ENCODE data around the gene NGEF.
"Not testable (repeated sequence)": the region's sequence is repeated elsewhere in the genome, so short reads cannot be mapped to it uniquely, and the experiment has no call there.

NGEF gene

GRCh38 chr2:233023007-233023760, 10.1 kb upstream of the NGEF start:
- no peak for DNase-seq (ENCODE audit: low read depth)

DNA sequence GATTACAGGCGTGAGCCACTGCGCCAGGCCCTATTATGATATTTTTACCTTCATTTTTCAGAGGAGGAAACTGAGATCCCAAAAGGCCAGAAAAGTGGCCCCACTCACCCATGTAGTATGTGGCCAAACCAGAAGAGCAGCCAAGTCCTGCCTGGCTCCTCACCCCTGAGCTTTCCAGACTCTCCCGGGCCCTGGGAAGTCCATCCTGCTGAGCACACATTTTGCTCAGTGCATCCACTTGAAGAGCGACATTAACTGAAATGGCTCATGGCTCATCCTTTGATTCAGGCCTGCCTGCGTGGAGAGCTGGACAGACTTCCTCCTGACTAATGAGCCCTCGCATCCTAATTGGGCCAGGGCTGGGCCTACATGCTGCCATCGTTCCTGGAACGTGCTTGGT, 9.5 kb upstream of the NGEF start:
- no peak for DNase-seq (ENCODE audit: low read depth)

GRCh38 chr2:233021771-233022170, 8.7 kb upstream of the NGEF start:
- no peak for DNase-seq (ENCODE audit: low read depth)

GRCh38 chr2:233020454-233020853, 7.4 kb upstream of the NGEF start:
- no peak for DNase-seq (ENCODE audit: low read depth)

- not testable (repeated sequence) for DNase-seq (ENCODE audit: low read depth)
These were observed 6.6 kb upstream of the NGEF start for GRCh38 chr2:233019610-233020009.

GRCh38 chr2:233017947-233018346, 4.9 kb upstream of the NGEF start:
- DNase-seq (ENCODE audit: low read depth): no peak

DNA sequence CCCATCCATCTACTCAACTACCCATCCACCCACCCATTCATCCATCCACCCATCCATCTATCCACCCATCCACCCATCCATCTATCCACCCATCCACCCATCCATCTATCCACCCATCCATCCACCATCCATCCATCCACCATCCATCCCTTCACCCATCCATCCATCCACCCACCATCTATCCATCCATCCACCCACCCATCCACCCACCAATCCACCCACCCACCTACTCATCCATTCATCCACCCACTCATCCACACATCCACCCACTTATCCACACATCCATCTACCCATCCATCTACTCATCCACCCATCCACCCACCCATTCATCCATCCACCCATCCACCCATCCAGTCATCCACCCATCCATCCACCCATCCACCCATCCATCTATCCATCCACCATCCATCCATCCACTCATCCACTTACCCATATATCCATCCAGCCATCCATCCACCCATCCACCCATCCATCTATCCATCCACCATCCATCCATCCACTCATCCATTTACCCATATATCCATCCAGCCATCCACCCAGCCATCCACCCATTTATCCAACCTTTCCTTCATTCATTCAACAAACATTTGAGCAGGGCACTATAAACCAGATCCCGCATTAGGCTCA, 2.1 kb upstream of the NGEF start:
- DNase-seq (ENCODE audit: low read depth): no peak

GRCh38 chr2:233013650-233014049, 594 bp upstream of the NGEF start:
- DNase-seq (ENCODE audit: low read depth): no peak

GRCh38 chr2:233012301-233012971, 620 bp downstream of the NGEF start:
- no peak for DNase-seq (ENCODE audit: low read depth)

- no peak for DNase-seq (ENCODE audit: low read depth)
These were observed 1.3 kb downstream of the NGEF start for GRCh38 chr2:233011702-233012131.

GRCh38 chr2:233011268-233011650, 1.8 kb downstream of the NGEF start:
- DNase-seq (ENCODE audit: low read depth): no peak

DNA sequence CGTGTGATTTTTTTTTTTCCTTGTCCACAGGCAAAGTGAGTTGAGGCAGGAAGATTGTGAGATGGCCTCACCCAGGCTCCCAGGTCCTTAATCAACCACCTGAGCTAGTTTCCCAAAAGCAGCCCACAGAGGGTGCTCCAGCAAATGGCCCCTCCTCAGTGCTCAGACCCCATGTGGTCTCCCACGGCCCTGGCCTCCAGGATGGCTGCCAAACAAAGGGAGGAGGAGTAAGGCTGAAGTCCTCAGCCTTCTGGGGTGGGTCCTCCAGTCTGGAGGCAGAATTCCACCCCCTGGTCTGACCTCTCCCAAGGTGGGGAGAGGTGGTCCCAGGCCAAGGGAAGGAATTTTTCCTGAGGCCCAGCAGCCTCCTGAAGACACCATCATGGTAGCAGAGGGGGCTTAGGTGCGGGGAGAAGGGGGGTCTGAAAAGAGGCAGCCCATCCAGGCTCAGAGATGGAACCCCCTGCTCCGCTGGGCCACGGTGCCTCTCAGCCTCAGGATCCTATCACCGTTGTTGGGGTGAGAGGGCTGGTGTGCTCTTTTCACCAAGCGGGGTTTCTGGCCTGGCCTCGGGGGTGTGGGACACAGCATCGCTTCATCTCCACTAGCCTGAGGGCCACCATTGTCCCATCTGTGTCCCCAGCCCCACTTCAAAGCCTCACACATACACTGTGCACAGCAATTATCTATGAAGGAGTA, 2.3 kb downstream of the NGEF start:
- no peak for DNase-seq (ENCODE audit: low read depth)

DNA sequence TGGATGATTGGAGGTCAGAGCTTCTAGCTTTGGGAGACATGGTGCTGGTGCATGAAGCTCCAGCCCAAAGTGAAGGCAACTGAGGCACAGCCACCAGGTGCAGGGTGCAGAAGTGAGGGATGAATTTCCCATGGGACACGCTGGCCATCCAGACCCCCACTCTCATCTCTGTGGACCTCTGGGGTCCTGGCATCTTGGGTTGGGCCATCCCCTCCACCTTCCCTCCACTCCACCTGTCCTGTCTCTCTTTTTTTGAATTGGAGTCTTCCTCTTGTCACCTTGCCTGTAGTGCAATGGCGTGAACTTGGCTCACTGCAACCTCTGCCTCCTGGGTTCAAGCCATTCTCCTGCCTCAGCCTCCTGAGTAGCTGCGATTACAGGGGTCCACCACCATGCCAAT, 3.4 kb downstream of the NGEF start:
- no peak for DNase-seq (ENCODE audit: low read depth)

DNA sequence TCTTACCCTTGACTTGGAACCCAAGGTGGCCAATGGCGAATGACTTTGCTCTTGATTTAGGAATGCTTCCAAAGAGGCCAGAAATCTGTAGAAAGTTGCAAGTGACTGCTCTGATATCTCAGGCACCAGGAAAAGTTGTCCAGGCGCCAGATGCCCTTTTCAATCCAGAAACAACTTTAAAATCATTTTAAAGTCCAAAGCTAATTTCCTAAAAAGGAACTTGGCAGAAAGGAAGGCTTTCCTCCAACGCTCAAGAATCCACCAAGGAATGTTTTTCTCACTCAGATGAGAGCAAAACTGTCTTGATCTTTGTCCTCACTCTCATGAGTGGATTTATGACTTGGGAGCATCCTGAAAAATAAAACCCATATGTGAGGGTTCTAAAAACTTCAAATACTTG, 5.3 kb downstream of the NGEF start:
- no peak for DNase-seq (ENCODE audit: low read depth)

- no peak for DNase-seq (ENCODE audit: low read depth)
These were observed 5.8 kb downstream of the NGEF start for GRCh38 chr2:233007270-233007669.

- DNase-seq (ENCODE audit: low read depth): no peak
These were observed 6.4 kb downstream of the NGEF start for GRCh38 chr2:233006648-233007047.

DNA sequence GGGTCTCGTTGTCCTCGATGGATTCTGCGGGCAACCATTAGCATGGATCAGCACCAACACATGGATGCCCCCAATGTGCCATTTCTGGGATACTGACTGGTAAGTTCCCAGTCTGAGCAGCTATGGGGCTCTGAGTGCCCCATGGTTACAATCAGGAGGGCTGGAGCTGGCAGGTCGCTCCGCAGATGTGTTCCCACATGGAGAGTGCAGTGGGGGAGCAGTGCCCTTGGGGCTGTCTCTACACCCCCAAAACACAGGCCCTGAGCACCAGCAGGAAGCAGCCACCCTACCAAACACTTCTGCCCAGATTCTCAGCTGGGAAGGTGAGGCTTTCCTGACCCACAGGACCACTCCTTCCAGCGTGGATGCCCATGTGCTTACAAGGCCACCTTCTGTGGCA, 8.0 kb downstream of the NGEF start:
- DNase-seq (ENCODE audit: low read depth): no peak

GRCh38 chr2:233003658-233004555, 9.1 kb downstream of the NGEF start:
- DNase-seq (ENCODE audit: low read depth): no peak

GRCh38 chr2:233002829-233003657, 10.0 kb downstream of the NGEF start:
- DNase-seq (ENCODE audit: low read depth): no peak

GRCh38 chr2:233000886-233001750, 11.9 kb downstream of the NGEF start:
- DNase-seq (ENCODE audit: low read depth): no peak
